ENCODE measurements around the gene IQGAP2.

IQGAP2 gene

GRCh38 chr5:76684756-76685519 is 281.9 kb downstream of the IQGAP2 start:
- no peak for DNase-seq
- H3K9me3 ChIP-seq: no peaks in the 10 kb centered on the region
- no peaks in the 10 kb centered on the region; the same call in 1 of the 2 replicates for H3K27me3 ChIP-seq
- TF ChIP-seq CTCF (IDR thresholded peaks at IDR 0.05; ENCODE audit: low read depth, low read length): no peak
- H3K4me1 ChIP-seq: no peaks in the 10 kb centered on the region
- H3K4me3 ChIP-seq (ENCODE audit: low read depth, low read length): no peak overlapping the region
- no peaks in the 10 kb centered on the region for H3K36me3 ChIP-seq

GRCh38 chr5:76685704-76686103 is 282.6 kb downstream of the IQGAP2 start:
- no peaks in the 10 kb centered on the region for H3K4me1 ChIP-seq
- H3K27me3 ChIP-seq: no peaks in the 10 kb centered on the region; the same call in 1 of the 2 replicates
- H3K9me3 ChIP-seq: no peaks in the 10 kb centered on the region
- no peak overlapping the region for H3K4me3 ChIP-seq (ENCODE audit: low read depth, low read length)
- no peaks in the 10 kb centered on the region for H3K36me3 ChIP-seq
- TF ChIP-seq CTCF (IDR thresholded peaks at IDR 0.05; ENCODE audit: low read depth, low read length): no peak
- DNase-seq: no peak

- Histone ChIP-seq H3K4me3 (ENCODE audit: low read depth, low read length) (no peak overlapping the region), H3K27me3 (no peaks in the 10 kb centered on the region), H3K9me3 (no peaks in the 10 kb centered on the region), H3K4me1 (no peaks in the 10 kb centered on the region), H3K36me3 (no peaks in the 10 kb centered on the region)
- no peak for TF ChIP-seq CTCF (IDR thresholded peaks at IDR 0.05; ENCODE audit: low read depth, low read length)
- DNase-seq: no peak
Measured at GRCh38 chr5:76688212-76688611, 285.1 kb downstream of the IQGAP2 start.

GRCh38 chr5:76688836-76689235 is 285.8 kb downstream of the IQGAP2 start:
- no peaks in the 10 kb centered on the region for H3K9me3 ChIP-seq
- no peak for DNase-seq
- H3K4me1 ChIP-seq: no peaks in the 10 kb centered on the region
- H3K36me3 ChIP-seq: no peaks in the 10 kb centered on the region
- no peak overlapping the region for H3K4me3 ChIP-seq (ENCODE audit: low read depth, low read length)
- TF ChIP-seq CTCF (IDR thresholded peaks at IDR 0.05; ENCODE audit: low read depth, low read length): no peak
- no peaks in the 10 kb centered on the region for H3K27me3 ChIP-seq

- H3K4me1 ChIP-seq: no peaks in the 10 kb centered on the region
- no peak for DNase-seq
- H3K27me3 ChIP-seq: no peaks in the 10 kb centered on the region
- H3K4me3 ChIP-seq (ENCODE audit: low read depth, low read length): no peak overlapping the region
- no peak for TF ChIP-seq CTCF (IDR thresholded peaks at IDR 0.05; ENCODE audit: low read depth, low read length)
- H3K36me3 ChIP-seq: no peaks in the 10 kb centered on the region
- H3K9me3 ChIP-seq: no peaks in the 10 kb centered on the region
Measured at GRCh38 chr5:76689321-76690036, 286.4 kb downstream of the IQGAP2 start.
